T-helper 2 cell treated with Interferon-gamma antibody and Interleukin-4, amounts not matched to agents 100 ng/mL and 5 ng/mL, for 36 hours (primary cell): ENCODE results near the gene TM4SF4. TPM values are rescaled to one million over a fixed set of nuclear protein-coding genes. Genes with fewer than 3 reads are reported as not detected.

ENCODE experiments used
- intact Hi-C: fragments of 100-400 bp; cut with micrococcal nuclease; formaldehyde crosslinking; loops from one replicate; pipeline ENCODE4 v1.15.1; 2023
- total RNA-seq: library from RNA; stranded (reverse); gene quantifications from 2 replicates; pipeline ENCODE4 v1.2.3, GENCODE V29; 2022

Gene TM4SF4
- total RNA-seq, 1 donor from 2014 or later, result not detected

DNA sequence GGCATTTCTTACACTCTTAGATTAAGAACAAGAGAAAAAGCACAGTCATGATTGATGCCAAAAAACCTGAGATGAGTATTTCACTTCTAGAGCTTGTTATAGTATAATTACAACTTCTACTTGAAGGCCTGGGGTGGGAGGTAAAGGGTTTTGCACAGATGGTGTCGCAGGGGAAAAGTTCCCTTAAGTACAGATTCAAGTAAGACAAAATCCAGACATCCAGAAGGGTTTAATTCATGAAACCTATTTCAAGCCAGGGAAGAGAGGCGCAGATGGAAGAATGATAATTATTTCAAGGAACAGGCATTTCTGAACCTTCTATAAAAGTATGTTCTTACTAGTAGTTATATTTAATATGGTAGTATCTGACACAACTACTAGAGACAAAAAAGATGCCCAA is 70.6 kb downstream of the TM4SF4 start:
- intact Hi-C loops, result no loop called here

DNA sequence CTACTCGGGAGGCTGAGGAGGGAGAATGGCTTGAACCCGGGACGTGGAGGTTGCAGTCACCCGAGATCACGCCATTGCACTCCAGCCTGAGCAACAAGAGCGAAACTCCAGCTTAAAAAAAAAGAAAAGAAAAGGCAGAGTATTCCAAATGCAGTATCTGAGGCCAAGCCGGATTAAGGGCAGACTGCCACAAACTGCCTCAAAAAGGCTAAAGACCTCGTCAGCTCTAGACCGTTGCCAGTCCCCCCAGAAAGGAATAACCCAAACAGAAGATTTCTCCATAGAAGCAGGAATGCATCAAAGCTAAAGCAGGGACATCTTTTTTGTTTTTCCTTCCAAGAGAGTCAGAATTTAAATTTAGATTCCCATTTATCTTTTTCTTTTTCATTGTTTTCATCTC is 72.9 kb downstream of the TM4SF4 start:
- intact Hi-C loops, result no loop called here

DNA sequence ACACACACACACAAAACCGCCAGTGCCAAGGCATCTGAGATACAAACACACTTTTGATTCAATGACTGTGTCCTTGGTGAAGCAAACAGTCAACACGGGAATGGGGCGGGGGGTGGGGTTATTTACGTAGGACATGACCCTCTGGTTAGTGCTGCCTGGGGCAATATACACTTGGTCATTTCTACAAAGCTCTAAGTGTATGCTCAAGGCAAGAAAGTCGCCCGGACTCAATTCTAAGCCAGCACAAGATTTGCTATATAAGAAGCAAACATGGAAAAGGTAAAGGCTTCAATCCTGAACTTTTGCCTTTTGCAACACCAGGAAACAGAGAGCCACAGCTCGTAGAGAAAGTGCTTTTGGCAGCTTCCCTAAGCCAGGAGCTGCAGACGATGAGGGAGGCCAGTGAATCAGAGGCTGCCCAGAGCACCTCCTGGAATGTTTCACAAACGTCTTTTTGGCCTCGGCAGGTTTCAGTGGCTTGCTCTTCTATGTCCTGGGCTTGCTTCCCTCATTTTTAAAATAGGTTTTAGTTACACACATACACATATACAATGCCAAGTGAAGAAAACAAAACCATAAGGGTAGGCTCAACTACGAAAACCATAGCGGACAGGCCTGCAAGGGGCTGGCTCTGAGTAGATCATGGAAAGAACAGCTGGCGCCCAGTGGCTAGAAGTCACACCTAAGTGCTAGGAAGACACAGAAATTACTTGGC is 73.6 kb downstream of the TM4SF4 start:
- intact Hi-C loops, result no loop called here

DNA sequence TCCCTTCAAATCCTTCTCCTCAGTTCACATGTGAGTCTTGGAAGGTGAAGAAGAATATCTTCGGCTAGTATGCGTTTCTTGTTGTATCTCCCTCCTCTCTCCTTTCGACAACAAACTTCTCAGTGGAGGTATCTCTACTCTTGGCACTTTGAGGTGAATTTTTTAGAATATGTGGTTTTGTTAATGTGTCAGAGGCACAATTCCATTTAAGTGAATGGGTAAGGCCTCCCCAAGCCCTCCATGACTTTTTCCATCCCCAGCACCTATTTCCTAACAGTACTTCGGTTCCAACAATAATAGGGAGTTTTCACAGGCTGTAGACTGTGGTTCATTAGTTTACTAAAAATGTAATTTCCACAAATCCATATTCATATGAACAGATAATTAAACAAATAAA is 74.2 kb downstream of the TM4SF4 start:
- intact Hi-C loops, result no loop called here

DNA sequence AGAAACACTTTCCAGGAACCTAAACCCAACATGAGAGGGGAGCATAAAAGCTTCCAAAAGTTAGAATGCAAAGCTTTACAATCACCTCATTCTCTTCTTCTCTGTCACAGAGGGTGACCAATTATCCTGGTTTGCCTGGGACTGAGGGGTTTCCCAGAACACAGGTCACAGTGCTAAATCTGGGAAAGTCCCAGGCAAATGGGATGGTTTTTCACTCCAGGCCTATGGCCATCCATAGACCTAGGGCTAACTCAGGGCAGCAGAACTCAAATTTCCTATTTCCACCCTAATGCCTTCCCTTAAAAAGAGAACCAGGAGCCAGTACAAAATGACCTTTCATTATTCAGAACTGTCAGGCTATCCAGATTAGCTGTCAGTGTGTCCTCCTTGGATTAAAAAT is 77.0 kb downstream of the TM4SF4 start:
- intact Hi-C loops, result no loop called here

DNA sequence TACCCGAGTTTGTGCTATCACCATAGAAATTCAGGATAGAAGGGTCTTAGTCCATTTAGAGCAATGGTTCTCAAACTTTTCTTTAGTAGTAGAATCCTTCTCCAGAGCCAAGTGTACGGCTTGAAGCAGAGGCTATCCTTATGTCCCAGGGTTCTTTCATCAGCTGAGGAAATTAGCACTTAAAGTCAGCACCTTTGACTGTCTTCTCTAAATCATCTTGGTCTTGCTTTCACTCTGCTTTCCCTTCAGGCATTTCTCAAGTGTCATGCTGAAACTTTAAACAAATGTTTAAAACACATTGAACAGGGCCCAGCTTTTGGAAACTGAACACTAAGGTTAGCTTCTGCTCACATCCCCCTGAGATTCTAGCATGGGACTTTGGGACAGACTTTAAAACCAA is 78.2 kb downstream of the TM4SF4 start:
- intact Hi-C loops, result no loop called here

Other genes starting within 250 kb of the TM4SF4 start
- not detected in 2 replicates for gene TM4SF18, start 141.1 kb upstream of the TM4SF4 start, total RNA-seq
- not detected in 2 replicates for gene TM4SF1, start 97.0 kb upstream of the TM4SF4 start, total RNA-seq
- 1.1 and 1.2 TPM in 2 replicates for gene WWTR1, start 183.3 kb downstream of the TM4SF4 start, total RNA-seq